CD4-positive, CD25-positive, alpha-beta regulatory T cell (primary cell): ENCODE data around the gene STMP1. TPM values are rescaled to one million over a fixed set of nuclear protein-coding genes. Genes with fewer than 3 reads are reported as not detected.

Source experiments
- ATAC-seq, 2 donors: fragments of 150-1000 bp; cut with Tn5 transposase; one replicate each; pipeline ENCODE4 v1.10.0; 2021; ENCODE audit warnings: low read depth in 2 of 2, moderate number of reproducible peaks in 2 of 2, moderate library complexity in 1 of 2
- DNase-seq, 3 donors: peaks; one replicate each; pipeline versions ENCODE4 v3.0.0 to v3.0.0-alpha.2; 2012 to 2022; ENCODE audit warnings: mixed read lengths in 1 of 3
- H3K27ac ChIP-seq: one replicate; pipeline ENCODE4 v1.7.0; 2013; ENCODE audit warnings: mild to moderate bottlenecking, low read length; ENCODE audit not compliant: insufficient read depth, poor library complexity, severe bottlenecking
- H3K27me3 ChIP-seq: one replicate; pipeline ENCODE4 v1.7.0; 2013; ENCODE audit warnings: low read length; ENCODE audit not compliant: control insufficient read depth, insufficient read depth
- H3K36me3 ChIP-seq: one replicate; pipeline ENCODE4 v1.7.0; 2013; ENCODE audit warnings: mild to moderate bottlenecking, low read length, moderate library complexity; ENCODE audit not compliant: control insufficient read depth, insufficient read depth
- H3K4me1 ChIP-seq: 2 replicates; pipeline ENCODE4 v1.7.0; 2013; ENCODE audit warnings: mild to moderate bottlenecking, low read length; ENCODE audit not compliant: insufficient read depth, control insufficient read depth, poor library complexity, severe bottlenecking
- H3K4me3 ChIP-seq: one replicate; pipeline ENCODE4 v1.7.0; 2013; ENCODE audit warnings: low read depth, mild to moderate bottlenecking, low read length, moderate library complexity
- H3K9me3 ChIP-seq, 2 experiments: 1 replicate in 1 of 2; 2 replicates in 1 of 2; pipeline ENCODE4 v1.7.0; 2013; ENCODE audit warnings: low read length in 2 of 2, mild to moderate bottlenecking in 1 of 2, moderate library complexity in 1 of 2; ENCODE audit not compliant: control insufficient read depth in 2 of 2
- H3K27ac Mint-ChIP-seq, 3 donors: one replicate each; pipeline ENCODE4 v1.8.0; 2020 to 2022; ENCODE audit warnings: mild to moderate bottlenecking in 3 of 3, mixed read lengths in 3 of 3, moderate library complexity in 2 of 3
- H3K27me3 Mint-ChIP-seq: one replicate; pipeline ENCODE4 v1.8.0; 2022; ENCODE audit warnings: mild to moderate bottlenecking, mixed read lengths
- H3K36me3 Mint-ChIP-seq: one replicate; pipeline ENCODE4 v1.8.0; 2020; ENCODE audit warnings: mixed read lengths
- H3K4me1 Mint-ChIP-seq, 4 donors: one replicate each; pipeline ENCODE4 v1.8.0; 2020 to 2022; ENCODE audit warnings: mixed read lengths in 4 of 4, mild to moderate bottlenecking in 1 of 4
- H3K4me3 Mint-ChIP-seq, 4 donors: one replicate each; pipeline ENCODE4 v1.8.0; 2020 to 2022; ENCODE audit warnings: mild to moderate bottlenecking in 4 of 4, mixed read lengths in 4 of 4, moderate library complexity in 3 of 4
- H3K9me3 Mint-ChIP-seq, 7 donors: one replicate each; pipeline ENCODE4 v1.8.0; 2020 to 2022; ENCODE audit warnings: mixed read lengths in 7 of 7, mild to moderate bottlenecking in 3 of 7, moderate library complexity in 2 of 7
- polyA plus RNA-seq, 4 donors: library from polyadenylated mRNA; unstranded; fragments of 300-500 nt; fragmentation: Illumina TruSeq; gene quantifications; one replicate each; pipeline ENCODE4 v1.2.3, GENCODE V29; 2021
- total RNA-seq: library from RNA; stranded (reverse); gene quantifications from one replicate; pipeline ENCODE4 v1.2.3, GENCODE V29; 2022

The STMP1 gene
- total and polyA plus RNA-seq, 5 donors from 2014 or later = 18.2 to 61.4 (median 53.8) TPM

DNA sequence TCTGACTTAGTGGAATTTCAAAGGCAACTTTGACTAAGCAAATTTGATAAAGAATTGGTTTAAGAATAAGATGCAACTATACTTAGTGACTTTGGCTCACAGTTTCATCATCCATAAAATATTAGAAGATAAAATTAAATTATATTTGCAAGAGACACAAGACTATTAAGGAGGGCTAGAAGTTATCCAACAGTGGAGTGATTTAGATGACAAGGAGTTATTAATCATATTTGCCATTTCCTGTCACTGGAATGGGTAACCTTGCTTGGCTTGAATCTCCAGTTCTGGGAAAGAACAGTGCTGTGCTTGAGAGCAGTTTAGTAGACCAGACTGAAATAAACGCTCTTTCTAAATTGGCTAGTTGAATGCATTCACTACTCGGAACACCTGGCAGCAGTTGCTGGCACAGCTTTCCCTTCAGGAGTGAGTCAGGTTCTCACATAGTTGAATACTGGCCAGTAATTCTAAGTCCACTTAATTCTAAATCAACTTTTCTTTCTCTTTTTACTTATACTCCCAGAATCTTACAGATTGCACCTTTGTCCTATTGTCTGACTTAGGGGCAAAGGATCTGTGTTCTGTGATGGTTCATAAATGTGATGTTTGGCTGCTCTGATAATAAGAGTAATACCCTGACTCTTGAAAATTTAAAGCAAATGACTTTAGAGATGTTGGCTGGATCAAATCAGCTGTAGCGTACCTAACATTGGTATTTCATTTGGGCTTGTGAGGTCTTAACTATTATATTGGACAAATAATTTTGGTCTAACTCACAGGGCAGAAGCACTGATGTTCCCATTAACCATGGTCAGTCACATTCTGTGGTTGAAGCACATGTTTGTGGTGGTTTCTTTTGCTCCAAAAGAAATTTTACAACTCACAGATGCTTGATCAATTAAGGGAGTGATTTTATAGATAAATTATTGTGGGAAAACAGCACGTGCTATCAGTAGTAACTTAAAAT, 16.6 kb downstream of the STMP1 start:
- Mint-ChIP-seq H3K9me3 (no peaks in the 10 kb centered on the region), H3K4me1 (peaks cover 0 to 3% (median 1%) of the 10 kb centered on the region in 4 donors), H3K27ac (no peak overlapping the region), H3K4me3 (no peak overlapping the region), H3K36me3 (peaks cover 34% of the 10 kb centered on the region), H3K27me3 (no peaks in the 10 kb centered on the region)
- ATAC-seq (no peak), DNase-seq (no peak)
- no peak overlapping the region for H3K27ac ChIP-seq
- peaks cover 38% of the 10 kb centered on the region for H3K36me3 ChIP-seq
- no peaks in the 10 kb centered on the region for H3K4me1 ChIP-seq
- H3K27me3 ChIP-seq = no peaks in the 10 kb centered on the region
- H3K4me3 ChIP-seq = no peak overlapping the region
- H3K9me3 ChIP-seq = no peaks in the 10 kb centered on the region

- no peaks in the 10 kb centered on the region for H3K27me3 Mint-ChIP-seq
- Histone ChIP-seq H3K27ac (no peak overlapping the region), H3K27me3 (no peaks in the 10 kb centered on the region), H3K4me3 (no peak overlapping the region), H3K9me3 (no peaks in the 10 kb centered on the region), H3K4me1 (no peaks in the 10 kb centered on the region), H3K36me3 (peaks cover 17% of the 10 kb centered on the region)
- peaks cover 25% of the 10 kb centered on the region for H3K36me3 Mint-ChIP-seq
- no peaks in the 10 kb centered on the region for H3K4me1 Mint-ChIP-seq
- no peak overlapping the region for H3K4me3 Mint-ChIP-seq
- peak overlapping the region in 1 of 3 donors; percentile 28 for H3K27ac Mint-ChIP-seq
- no peaks in the 10 kb centered on the region for H3K9me3 Mint-ChIP-seq
- ATAC-seq = no peak
- DNase-seq = no peak
Observed at GRCh38 chr7:135681762-135682161, 19.4 kb downstream of the STMP1 start.

- no peak for DNase-seq
- H3K9me3 Mint-ChIP-seq = peaks cover 0 to under 1% (median 0%) of the 10 kb centered on the region in 7 donors
- H3K4me1 Mint-ChIP-seq = peaks cover 0 to under 1% (median under 1%) of the 10 kb centered on the region in 4 donors
- Histone ChIP-seq H3K27ac (no peak overlapping the region), H3K4me3 (no peak overlapping the region), H3K36me3 (peaks cover 14% of the 10 kb centered on the region), H3K9me3 (no peaks in the 10 kb centered on the region), H3K27me3 (no peaks in the 10 kb centered on the region), H3K4me1 (no peaks in the 10 kb centered on the region)
- H3K36me3 Mint-ChIP-seq = peaks cover 21% of the 10 kb centered on the region
- peak overlapping the region in 1 of 3 donors; percentile 28 for H3K27ac Mint-ChIP-seq
- H3K27me3 Mint-ChIP-seq = no peaks in the 10 kb centered on the region
- no peak overlapping the region for H3K4me3 Mint-ChIP-seq
- ATAC-seq = no peak
Observed at GRCh38 chr7:135682191-135682590, 19.9 kb downstream of the STMP1 start.

DNA sequence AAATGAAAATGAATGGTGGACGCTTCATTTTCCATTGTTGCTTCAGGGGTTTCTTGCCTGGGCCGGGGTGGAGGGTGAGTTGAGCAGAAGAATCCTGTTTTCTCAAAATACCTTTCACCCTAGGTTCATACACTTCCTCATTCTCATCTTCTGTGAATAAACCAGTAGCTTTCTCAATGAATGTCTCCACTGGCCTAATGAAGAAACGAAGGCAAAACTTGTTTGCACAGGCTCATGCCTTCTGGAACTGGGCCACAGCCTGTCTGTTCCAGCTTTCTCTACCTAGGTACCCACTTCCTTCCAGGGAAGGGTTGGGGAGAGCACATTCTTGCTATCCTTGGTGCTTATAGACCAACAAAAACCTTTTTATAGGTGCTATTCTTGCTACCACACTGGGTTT, 21.3 kb downstream of the STMP1 start:
- H3K27ac Mint-ChIP-seq = peak overlapping the region in 1 of 3 donors; percentile 80
- Histone ChIP-seq H3K36me3 (peaks cover 6% of the 10 kb centered on the region), H3K9me3 (no peaks in the 10 kb centered on the region), H3K4me1 (no peaks in the 10 kb centered on the region), H3K4me3 (no peak overlapping the region), H3K27me3 (no peaks in the 10 kb centered on the region), H3K27ac (no peak overlapping the region)
- ATAC-seq = no peak
- no peak for DNase-seq
- peaks cover 10% of the 10 kb centered on the region for H3K36me3 Mint-ChIP-seq
- peaks cover 0 to 2% (median 0%) of the 10 kb centered on the region in 7 donors for H3K9me3 Mint-ChIP-seq
- H3K4me1 Mint-ChIP-seq = peaks cover 0 to 4% (median 3%) of the 10 kb centered on the region in 4 donors
- no peaks in the 10 kb centered on the region for H3K27me3 Mint-ChIP-seq
- no peak overlapping the region for H3K4me3 Mint-ChIP-seq

DNA sequence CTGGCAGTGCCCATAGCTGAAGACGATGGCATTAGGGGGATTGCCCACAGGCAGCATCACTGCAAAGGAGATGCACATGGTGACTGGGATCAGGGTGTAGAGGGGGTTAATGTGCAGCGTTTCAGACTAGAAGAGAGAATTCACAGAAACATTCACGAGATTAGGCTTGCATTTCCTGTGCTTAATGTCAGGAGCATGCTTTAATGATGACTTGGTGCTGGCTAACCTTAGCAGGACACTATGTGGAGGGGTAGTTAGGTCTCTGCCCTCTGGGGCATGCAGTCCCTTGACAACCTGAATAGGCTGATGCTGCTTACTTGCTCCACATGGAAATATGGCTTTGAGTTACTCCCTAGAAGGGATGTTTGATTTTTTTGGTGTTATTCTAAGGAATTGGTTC, 21.8 kb downstream of the STMP1 start:
- Histone ChIP-seq H3K4me3 (no peak overlapping the region), H3K27ac (no peak overlapping the region), H3K4me1 (no peaks in the 10 kb centered on the region), H3K36me3 (peaks cover 2% of the 10 kb centered on the region), H3K27me3 (no peaks in the 10 kb centered on the region), H3K9me3 (no peaks in the 10 kb centered on the region)
- no peak for ATAC-seq
- Mint-ChIP-seq H3K27me3 (no peaks in the 10 kb centered on the region), H3K36me3 (peaks cover 10% of the 10 kb centered on the region), H3K9me3 (peaks cover 0 to 2% (median 0%) of the 10 kb centered on the region in 7 donors), H3K27ac (peak overlapping the region in 1 of 3 donors; percentile 80), H3K4me3 (no peak overlapping the region), H3K4me1 (peaks cover 0 to 4% (median 3%) of the 10 kb centered on the region in 4 donors)
- DNase-seq = no peak

- Mint-ChIP-seq H3K4me1 (peaks cover 0 to 4% (median 3%) of the 10 kb centered on the region in 4 donors), H3K27me3 (no peaks in the 10 kb centered on the region), H3K4me3 (no peak overlapping the region), H3K27ac (no peak overlapping the region), H3K36me3 (peaks cover 10% of the 10 kb centered on the region), H3K9me3 (peaks cover 0 to 2% (median 0%) of the 10 kb centered on the region in 7 donors)
- no peak for ATAC-seq
- no peaks in the 10 kb centered on the region for H3K27me3 ChIP-seq
- H3K4me1 ChIP-seq = no peaks in the 10 kb centered on the region
- H3K4me3 ChIP-seq = no peak overlapping the region
- no peak for DNase-seq
- H3K36me3 ChIP-seq = peaks cover 6% of the 10 kb centered on the region
- H3K9me3 ChIP-seq = no peaks in the 10 kb centered on the region
- H3K27ac ChIP-seq = no peak overlapping the region
Observed at GRCh38 chr7:135684699-135685098, 22.4 kb downstream of the STMP1 start.

DNA sequence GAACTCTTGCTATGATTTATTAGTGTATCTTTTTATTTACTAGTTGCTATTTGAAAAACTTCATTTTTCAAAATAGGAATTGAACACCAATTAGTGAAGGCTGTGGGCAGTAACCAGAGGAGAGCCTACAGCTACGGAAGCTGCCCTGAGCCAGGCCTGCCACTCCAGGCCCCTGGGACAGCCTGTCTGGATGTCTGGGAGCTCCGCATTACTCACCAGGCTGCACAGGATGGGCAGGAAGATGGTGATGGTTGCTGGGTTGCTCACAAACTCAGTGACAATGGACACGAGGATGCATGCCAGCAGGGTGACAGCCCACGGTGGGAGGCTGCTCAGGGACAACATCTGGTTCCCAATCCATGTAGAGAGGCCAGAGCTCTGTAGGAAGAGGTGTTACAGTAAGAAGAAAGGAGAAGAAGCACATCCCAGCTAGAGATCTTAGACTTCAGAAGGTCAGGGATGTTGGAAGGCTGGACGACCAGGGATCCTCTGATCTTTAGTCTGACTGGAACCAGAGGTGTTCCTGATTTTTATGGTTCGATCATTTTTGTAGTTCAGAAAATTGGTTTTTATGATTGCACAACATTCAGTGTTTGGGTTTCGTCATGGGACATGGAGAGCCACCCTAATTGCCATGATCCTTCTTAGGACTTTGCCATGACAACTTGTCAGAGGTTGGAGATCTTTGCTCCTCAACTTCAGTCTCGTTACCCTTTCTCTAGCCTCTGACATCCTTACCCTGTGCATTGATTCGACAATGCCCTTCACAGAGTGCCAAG, 23.2 kb downstream of the STMP1 start:
- no peak overlapping the region for H3K27ac Mint-ChIP-seq
- H3K9me3 Mint-ChIP-seq = peaks cover 0 to 2% (median 0%) of the 10 kb centered on the region in 7 donors
- no peaks in the 10 kb centered on the region for H3K4me1 ChIP-seq
- H3K27ac ChIP-seq = no peak overlapping the region
- H3K27me3 ChIP-seq = no peaks in the 10 kb centered on the region
- H3K36me3 ChIP-seq = peaks cover 6% of the 10 kb centered on the region
- no peaks in the 10 kb centered on the region for H3K9me3 ChIP-seq
- no peak overlapping the region for H3K4me3 Mint-ChIP-seq
- H3K4me1 Mint-ChIP-seq = peaks cover 0 to 4% (median 3%) of the 10 kb centered on the region in 4 donors
- DNase-seq (no peak), ATAC-seq (no peak)
- H3K27me3 Mint-ChIP-seq = no peaks in the 10 kb centered on the region
- no peak overlapping the region for H3K4me3 ChIP-seq
- H3K36me3 Mint-ChIP-seq = peaks cover 13% of the 10 kb centered on the region
